Left renal pelvis (tissue), 4 donors: ENCODE results near the gene VPS51. TPM values are rescaled to one million over a fixed set of nuclear protein-coding genes. Genes with fewer than 3 reads are reported as not detected.

Experiments
- DNase-seq, 4 donors: peaks; one replicate each; pipeline ENCODE4 v3.0.0-alpha.2; 2013; ENCODE audit warnings: low read depth in 4 of 4, low spot score in 3 of 4
- polyA plus RNA-seq, 4 donors: library from polyadenylated mRNA; unstranded; fragments of 120-200 nt; gene quantifications; one replicate each; pipeline ENCODE4 v1.2.1, GENCODE V29; 2013; ENCODE audit not compliant: insufficient read length in 4 of 4

VPS51 gene
- 100 to 1,000 TPM in 2 of 4 donors, 10 to 100 TPM in 2; 87.3 to 152 (median 103) TPM for polyA plus RNA-seq

- peak in 3 of 4 donors; percentile 82 to 85 (median 84) for DNase-seq
Measured at GRCh38 chr11:65095974-65096806, at the start of gene VPS51. TSS of gene VPS51 (plus strand) at chr11:65096214. CDS start at chr11:65096251, 37 bp downstream.

- no peak for DNase-seq
Measured at GRCh38 chr11:65047581-65048422, 48.2 kb upstream of the VPS51 start.

- DNase-seq, result no peak
Measured at GRCh38 chr11:65051398-65051858, 44.6 kb upstream of the VPS51 start.

DNA sequence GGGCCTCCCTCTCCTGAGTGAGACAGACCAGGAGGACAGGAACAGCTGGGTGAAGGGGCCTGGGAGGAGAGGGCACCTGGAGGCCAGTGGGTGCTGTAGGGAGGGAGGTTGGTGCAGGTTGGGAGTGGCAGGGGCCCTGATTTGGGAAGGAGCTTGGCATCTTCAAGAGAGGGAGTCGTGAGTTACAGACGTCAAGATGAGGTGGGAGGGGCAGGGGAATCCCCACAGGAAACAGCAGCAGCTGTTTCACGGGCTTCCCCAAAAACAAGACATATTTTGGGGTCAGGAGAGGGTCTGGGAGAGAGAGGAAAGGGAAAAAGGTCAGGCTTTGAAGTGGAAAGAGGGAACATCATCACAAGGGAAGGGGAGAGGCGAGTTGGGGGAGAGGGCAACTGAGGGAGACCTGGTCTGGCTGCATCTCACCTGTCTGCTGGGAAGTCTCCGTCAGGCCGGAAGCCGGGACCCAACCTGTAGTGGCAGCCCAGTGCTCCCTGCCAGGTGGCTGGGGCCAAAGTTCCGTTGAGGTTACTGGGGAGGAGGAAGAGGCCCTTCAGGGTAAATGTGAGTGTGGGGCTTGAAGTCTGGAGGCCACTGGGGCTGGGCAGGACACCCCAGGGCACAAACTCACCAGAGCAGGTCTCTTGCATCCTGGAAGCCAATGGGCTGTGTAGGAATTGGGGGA, 42.0 kb upstream of the VPS51 start:
- DNase-seq, result no peak

DNA sequence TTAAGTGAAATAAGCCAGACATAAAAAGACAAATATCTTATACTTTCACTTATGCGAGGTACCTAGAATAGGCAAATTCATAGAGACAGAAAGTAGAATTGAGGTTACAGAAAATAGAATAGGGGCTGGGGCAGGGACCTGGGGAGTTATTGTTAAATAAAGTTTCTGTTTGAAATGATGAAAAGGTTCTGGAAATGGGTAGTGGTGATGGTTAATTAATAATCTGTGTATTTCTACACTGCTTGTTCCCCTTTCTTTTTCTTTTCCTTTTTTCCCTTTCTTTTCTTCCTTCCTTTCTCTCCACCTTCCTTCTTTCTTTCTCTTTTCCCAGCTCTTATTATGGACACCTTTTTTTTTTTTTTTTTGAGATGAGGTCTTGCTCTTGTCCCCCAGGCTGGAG, 40.5 kb upstream of the VPS51 start:
- no peak for DNase-seq

DNA sequence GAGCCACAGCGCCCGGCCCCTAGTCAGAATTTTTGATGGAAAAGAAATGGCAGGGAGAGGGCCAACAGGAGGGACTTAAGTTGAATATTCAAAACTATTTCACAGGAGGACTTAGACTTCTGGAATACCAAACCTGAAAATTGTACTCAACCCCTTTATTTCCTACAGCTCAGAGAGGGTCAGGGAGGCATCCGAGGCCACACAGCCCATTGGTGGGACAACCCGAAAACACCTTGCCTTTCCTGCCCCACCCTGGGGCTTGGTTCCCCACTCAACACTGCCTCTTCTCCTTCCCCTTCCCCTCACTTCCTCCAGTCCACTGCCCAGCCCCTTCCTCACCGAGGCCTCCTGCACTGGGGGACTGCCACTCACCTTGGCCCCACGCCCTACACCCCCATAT, 39.0 kb upstream of the VPS51 start:
- DNase-seq, result no peak

- no peak for DNase-seq
Measured at GRCh38 chr11:65057526-65057925, 38.5 kb upstream of the VPS51 start.

DNA sequence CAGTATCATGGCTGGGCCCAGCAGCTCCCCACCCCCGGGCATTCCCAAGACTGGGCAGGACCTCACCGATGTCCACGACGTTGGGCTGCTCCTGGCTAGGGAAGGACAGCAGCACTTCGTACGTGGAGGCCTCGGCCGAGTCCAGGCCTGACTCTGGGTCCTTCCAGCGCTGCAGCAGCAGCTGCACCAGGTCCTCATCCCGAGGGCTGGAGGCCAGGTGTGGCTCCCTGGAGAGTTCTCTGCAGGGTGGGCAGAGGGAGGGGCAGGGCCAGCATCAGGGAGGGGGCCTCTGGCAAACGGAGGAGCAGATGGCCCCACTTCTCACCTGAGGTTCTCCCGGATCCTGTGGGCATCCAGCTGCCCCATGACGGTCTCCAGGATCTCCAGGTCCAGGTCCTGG, 38.0 kb upstream of the VPS51 start:
- no peak for DNase-seq

GRCh38 chr11:65058419-65059054, 37.5 kb upstream of the VPS51 start, which contains the start of gene NAALADL1:
TSS of gene NAALADL1 (minus strand) at chr11:65058553. CDS start at chr11:65058521, 32 bp downstream.
- DNase-seq, result no peak

DNA sequence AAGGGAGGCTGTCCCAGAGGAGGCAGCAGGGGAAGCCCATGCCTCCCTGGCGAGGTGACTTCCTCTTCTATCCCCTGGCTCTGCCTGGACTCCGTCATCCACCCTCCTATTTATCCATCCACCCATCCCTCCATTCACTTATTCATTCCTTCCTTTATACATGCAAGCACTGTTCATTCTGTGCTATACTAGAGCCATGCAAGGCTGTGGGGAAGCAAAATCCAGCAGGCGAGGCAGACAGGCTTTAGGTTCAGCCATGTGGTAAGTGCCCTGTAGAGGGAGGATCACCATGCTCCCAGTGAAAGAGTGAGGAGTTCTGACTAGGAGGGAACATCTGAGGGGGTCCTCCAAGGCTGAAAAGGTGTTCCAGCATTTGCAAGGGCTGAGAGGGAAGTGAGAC, 36.5 kb upstream of the VPS51 start:
- DNase-seq, result no peak

DNA sequence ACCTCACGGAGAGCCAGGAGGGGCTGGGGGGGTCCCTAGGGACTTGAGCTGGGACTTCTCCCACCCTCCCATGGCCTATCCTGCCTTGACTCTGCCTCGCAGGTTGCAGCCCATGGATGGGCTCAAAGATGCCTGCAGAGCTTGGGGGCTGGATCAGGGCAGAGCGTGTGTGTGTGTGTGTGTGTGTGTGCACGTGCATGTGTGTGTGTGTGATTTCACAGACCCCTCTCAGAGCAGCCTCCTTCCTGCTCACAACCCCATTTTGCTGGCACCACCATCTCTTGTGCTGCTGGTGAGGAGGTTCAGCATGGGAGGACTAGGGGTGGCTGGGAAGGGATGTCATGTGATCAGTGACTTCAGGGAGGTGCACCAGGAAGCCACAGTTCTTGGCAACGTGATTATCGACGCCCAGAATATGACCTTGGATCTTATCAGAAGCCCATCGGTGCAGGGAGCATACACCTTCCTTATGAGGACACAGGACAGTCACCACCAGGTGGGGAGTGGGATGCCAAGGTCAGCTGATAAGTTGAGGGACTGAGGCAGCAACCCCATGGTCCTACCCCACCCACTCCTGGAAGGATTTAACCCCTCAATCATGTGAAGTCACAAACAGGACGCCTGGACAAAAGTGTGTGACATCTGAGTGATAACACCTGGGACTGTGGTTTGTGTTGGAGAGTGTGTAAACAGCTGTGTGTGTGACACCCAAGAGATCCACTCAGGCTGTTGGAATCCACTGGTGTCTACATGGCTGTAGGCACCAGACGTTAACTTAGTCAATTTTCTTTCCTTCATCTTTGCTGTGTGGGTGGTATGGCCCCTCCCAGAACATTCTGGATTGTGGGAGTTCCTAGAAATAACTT, 35.8 kb upstream of the VPS51 start:
- DNase-seq, result no peak

GRCh38 chr11:65060913-65061408, 35.1 kb upstream of the VPS51 start:
- no peak for DNase-seq

- DNase-seq, result no peak
Measured at GRCh38 chr11:65063532-65063931, 32.5 kb upstream of the VPS51 start.

DNA sequence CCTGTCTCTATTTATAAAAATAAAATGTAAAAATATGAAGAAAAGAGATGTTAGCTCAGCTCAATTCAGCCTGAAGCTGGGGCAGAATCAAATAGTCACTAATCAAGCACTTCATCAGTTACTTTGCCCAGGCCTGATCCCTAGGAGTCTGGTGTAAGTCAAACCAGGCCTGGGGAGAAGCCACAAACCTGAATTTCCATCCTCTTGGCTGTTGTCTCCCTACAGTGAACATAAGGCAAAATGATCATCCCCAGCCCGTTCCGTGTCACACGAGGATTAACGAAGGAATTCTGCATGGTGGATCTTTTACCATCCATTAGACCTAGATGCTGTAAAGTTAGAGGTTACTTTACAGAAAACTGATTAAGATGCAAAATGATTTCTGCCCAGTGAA, 31.2 kb upstream of the VPS51 start:
- DNase-seq, result no peak

DNA sequence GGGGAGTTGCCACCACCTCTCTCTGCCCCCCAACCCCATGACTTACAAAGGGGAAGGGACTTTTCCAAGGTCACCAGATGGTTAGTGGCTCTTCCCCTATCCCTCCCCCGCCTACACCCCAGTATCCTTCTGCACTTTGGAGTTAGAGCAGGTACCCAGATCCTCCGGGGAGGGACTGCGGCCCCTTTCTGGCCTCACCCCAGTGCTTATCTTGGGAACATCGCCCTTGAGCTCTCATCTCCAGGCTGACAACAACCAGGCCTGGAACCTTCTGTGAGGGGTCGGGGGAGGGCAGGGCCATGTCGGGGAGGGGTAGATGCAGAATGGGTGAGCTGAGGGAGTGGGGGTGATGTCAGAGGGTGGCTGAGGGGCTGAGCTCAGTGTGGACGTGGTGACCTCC, 30.2 kb upstream of the VPS51 start:
- DNase-seq, result no peak

- DNase-seq, result no peak
Measured at GRCh38 chr11:65066315-65066714, 29.7 kb upstream of the VPS51 start.

- no peak for DNase-seq
Measured at GRCh38 chr11:65066805-65067291, 29.2 kb upstream of the VPS51 start.

- DNase-seq, result no peak
Measured at GRCh38 chr11:65067446-65067845, 28.6 kb upstream of the VPS51 start.

- DNase-seq, result no peak
Measured at GRCh38 chr11:65069217-65069616, 26.8 kb upstream of the VPS51 start.
